Karpas-422 (cell line): Measurements from ENCODE around the gene MATN1. TPM values are rescaled to one million over a fixed set of nuclear protein-coding genes. Genes with fewer than 3 reads are reported as not detected.

Source experiments
- DNase-seq: peaks from one replicate; pipeline ENCODE4 v3.0.0-alpha.2; 2015
- H2AFZ ChIP-seq: fragments of 200-600 bp; sonication (generic); 2 replicates; pipeline ENCODE4 v1.6.1; 2014; ENCODE audit warnings: antibody characterized with exemption, low read length, mixed read lengths
- H3K27ac ChIP-seq: fragments of 200-600 bp; sonication (generic); 2 replicates; pipeline ENCODE4 v1.5.1; 2014; ENCODE audit warnings: mild to moderate bottlenecking, low read length, moderate library complexity
- H3K27me3 ChIP-seq: fragments of 200-600 bp; sonication (generic); 2 replicates; pipeline ENCODE4 v1.6.1; 2014; ENCODE audit warnings: low read length, mixed read lengths
- H3K36me3 ChIP-seq: fragments of 200-600 bp; sonication (generic); 2 replicates; pipeline ENCODE4 v1.6.1; 2014; ENCODE audit warnings: low read length, mixed read lengths; ENCODE audit not compliant: insufficient read depth
- H3K4me1 ChIP-seq: fragments of 200-600 bp; sonication (generic); 2 replicates; pipeline ENCODE4 v1.6.1; 2014; ENCODE audit warnings: mild to moderate bottlenecking, low read length, mixed read lengths
- H3K4me2 ChIP-seq: fragments of 200-600 bp; sonication (generic); 2 replicates; pipeline ENCODE4 v1.6.1; 2014; ENCODE audit warnings: low read length, low read depth, mild to moderate bottlenecking; ENCODE audit not compliant: poor library complexity, severe bottlenecking
- H3K4me3 ChIP-seq: fragments of 200-600 bp; sonication (generic); 2 replicates; pipeline ENCODE4 v1.5.1; 2014; ENCODE audit warnings: mild to moderate bottlenecking, antibody characterized with exemption, low read length, mixed read lengths
- H3K79me2 ChIP-seq: fragments of 200-600 bp; sonication (generic); 2 replicates; pipeline ENCODE4 v1.6.1; 2014; ENCODE audit warnings: mild to moderate bottlenecking, low read length, mixed read lengths
- H3K9ac ChIP-seq: fragments of 200-600 bp; sonication (generic); 2 replicates; pipeline ENCODE4 v1.6.0; 2014; ENCODE audit warnings: low read length
- H3K9me2 ChIP-seq: fragments of 200-600 bp; sonication (generic), shearing (Covaris generic); replicated peaks from 2 replicates; pipeline ENCODE4 v1.6.0; 2014; ENCODE audit warnings: mild to moderate bottlenecking, low read length, moderate library complexity; ENCODE audit not compliant: insufficient read depth
- H3K9me3 ChIP-seq: fragments of 300-700, 200-600 bp; sonication (generic); 2 replicates; pipeline ENCODE4 v1.6.1; 2014; ENCODE audit warnings: low read length, mixed read lengths
- H4K20me1 ChIP-seq: fragments of 200-600 bp; sonication (generic); 2 replicates; pipeline ENCODE4 v1.6.1; 2014; ENCODE audit warnings: mild to moderate bottlenecking, antibody characterized with exemption, low read length, low read depth; ENCODE audit not compliant: insufficient read depth
- total RNA-seq: library from RNA; depleted of rRNA; stranded (reverse); fragments of >200 nt; shearing (Covaris generic); gene quantifications from 2 replicates; pipeline ENCODE4 v1.2.3, GENCODE V29; 2014; ENCODE audit warnings: low replicate concordance

The MATN1 gene
- total RNA-seq, 1 experiment from 2014 or later = 0.19 TPM

DNA sequence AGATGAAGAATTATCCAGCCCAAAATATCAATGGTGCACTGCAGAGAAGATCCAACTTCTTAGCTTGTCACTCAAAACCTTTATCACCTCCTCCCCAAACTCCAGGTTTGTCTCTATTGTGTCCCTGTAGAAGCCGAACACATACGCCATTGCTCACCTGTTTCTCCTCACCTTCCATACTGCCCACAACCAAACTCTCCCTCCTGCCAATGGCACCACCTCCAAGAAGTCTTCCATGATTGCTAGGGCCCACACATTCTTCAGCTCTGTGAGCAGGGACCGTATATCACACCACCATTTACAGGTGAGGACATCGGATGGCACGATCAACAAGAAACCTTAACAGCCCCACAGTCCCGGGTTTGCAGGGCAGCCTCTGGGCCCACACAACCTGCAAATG is 31.9 kb upstream of the MATN1 start:
- Histone ChIP-seq H3K9ac (peak overlapping the region; percentile 85), H3K4me3 (peak overlapping the region; percentile 71; the same call in 1 of the 2 replicates), H2AFZ (no peak overlapping the region), H3K4me1 (peaks cover 95% of the 10 kb centered on the region), H3K36me3 (no peaks in the 10 kb centered on the region), H4K20me1 (peaks cover 14% of the 10 kb centered on the region; the same call in 1 of the 2 replicates), H3K27me3 (no peaks in the 10 kb centered on the region), H3K4me2 (peak overlapping the region; percentile 76), H3K79me2 (peaks cover 16% of the 10 kb centered on the region), H3K27ac (peak overlapping the region; percentile 99), H3K9me3 (no peaks in the 10 kb centered on the region), H3K9me2 (no peaks in the 10 kb centered on the region)
- DNase-seq = no peak

DNA sequence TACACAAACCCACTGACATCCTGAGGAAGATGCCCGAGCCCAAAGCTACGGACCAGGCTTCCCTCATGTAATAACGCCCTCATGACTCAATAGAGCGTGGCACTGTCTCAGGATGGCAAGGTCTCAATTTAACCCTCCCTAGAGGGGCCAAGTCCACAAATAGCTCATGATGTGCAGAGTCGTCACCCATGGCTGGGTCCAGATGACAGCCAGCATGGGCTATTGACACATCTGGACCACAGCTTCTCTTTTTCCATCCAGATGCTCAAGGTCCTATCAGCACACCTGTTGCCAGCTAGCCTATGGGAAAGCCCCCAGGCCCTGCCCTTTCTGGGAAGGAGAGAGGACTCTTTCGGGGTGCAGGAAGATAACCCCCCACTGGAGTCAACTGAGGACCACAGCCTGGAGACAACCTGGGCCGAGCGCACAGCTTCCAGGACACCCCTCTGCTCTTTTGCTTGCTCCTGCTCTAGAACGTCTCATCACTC is 31.3 kb upstream of the MATN1 start:
- Histone ChIP-seq H3K27ac (peak overlapping the region; percentile 99), H3K79me2 (peaks cover 16% of the 10 kb centered on the region), H3K36me3 (no peaks in the 10 kb centered on the region), H4K20me1 (peaks cover 14% of the 10 kb centered on the region; the same call in 1 of the 2 replicates), H3K9ac (peak overlapping the region; percentile 85), H3K9me3 (no peaks in the 10 kb centered on the region), H3K27me3 (no peaks in the 10 kb centered on the region), H3K9me2 (no peaks in the 10 kb centered on the region), H2AFZ (no peak overlapping the region), H3K4me1 (peaks cover 95% of the 10 kb centered on the region), H3K4me2 (peak overlapping the region; percentile 77), H3K4me3 (peak overlapping the region; percentile 71; the same call in 1 of the 2 replicates)
- DNase-seq = peak; percentile 98

GRCh38 chr1:30753660-30754123 is 30.3 kb upstream of the MATN1 start:
- Histone ChIP-seq H3K9me2 (no peaks in the 10 kb centered on the region), H3K4me2 (peak overlapping the region; percentile 77), H3K9me3 (no peaks in the 10 kb centered on the region), H3K4me3 (peak overlapping the region; percentile 34; the same call in 1 of the 2 replicates), H3K36me3 (no peaks in the 10 kb centered on the region), H3K27me3 (no peaks in the 10 kb centered on the region), H3K9ac (peak overlapping the region; percentile 55), H3K4me1 (peaks cover 95% of the 10 kb centered on the region), H2AFZ (no peak overlapping the region), H4K20me1 (peaks cover 14% of the 10 kb centered on the region; the same call in 1 of the 2 replicates), H3K79me2 (peaks cover 24% of the 10 kb centered on the region), H3K27ac (peak overlapping the region; percentile 99)
- peak; percentile 85 for DNase-seq

- H3K36me3 ChIP-seq = no peaks in the 10 kb centered on the region
- H3K9me2 ChIP-seq = no peaks in the 10 kb centered on the region
- H3K79me2 ChIP-seq = peaks cover 30% of the 10 kb centered on the region
- peak overlapping the region; percentile 34; the same call in 1 of the 2 replicates for H3K4me3 ChIP-seq
- no peaks in the 10 kb centered on the region for H3K9me3 ChIP-seq
- DNase-seq = no peak
- peaks cover 95% of the 10 kb centered on the region for H3K4me1 ChIP-seq
- H3K4me2 ChIP-seq = peak overlapping the region; percentile 77
- no peaks in the 10 kb centered on the region for H3K27me3 ChIP-seq
- peak overlapping the region; percentile 55 for H3K9ac ChIP-seq
- H4K20me1 ChIP-seq = peaks cover 14% of the 10 kb centered on the region; the same call in 1 of the 2 replicates
- peak overlapping the region; percentile 99 for H3K27ac ChIP-seq
- no peak overlapping the region for H2AFZ ChIP-seq
Observed at GRCh38 chr1:30753118-30753517, 29.7 kb upstream of the MATN1 start.

DNA sequence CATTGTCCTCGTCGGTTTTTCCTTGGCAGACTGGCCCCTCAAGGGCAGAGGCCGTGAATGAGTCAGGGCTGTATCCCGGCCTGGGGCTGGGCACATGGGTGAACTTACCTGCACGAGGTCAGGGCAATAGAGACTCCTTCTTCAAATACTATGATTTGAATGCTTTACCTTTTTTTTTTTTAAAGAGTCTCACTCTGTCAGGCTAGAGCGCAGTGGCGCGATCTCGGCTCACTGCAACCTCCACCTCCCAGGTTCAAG is 29.2 kb upstream of the MATN1 start:
- no peaks in the 10 kb centered on the region for H3K27me3 ChIP-seq
- peak overlapping the region; percentile 21 for H3K4me3 ChIP-seq
- no peak for DNase-seq
- peak overlapping the region; percentile 77 for H3K4me2 ChIP-seq
- H3K9me2 ChIP-seq = no peaks in the 10 kb centered on the region
- H3K4me1 ChIP-seq = peaks cover 96% of the 10 kb centered on the region
- H3K9me3 ChIP-seq = no peaks in the 10 kb centered on the region
- peaks cover 16% of the 10 kb centered on the region; the same call in 1 of the 2 replicates for H4K20me1 ChIP-seq
- peak overlapping the region; percentile 99 for H3K27ac ChIP-seq
- H3K9ac ChIP-seq = peak overlapping the region; percentile 73
- no peaks in the 10 kb centered on the region for H3K36me3 ChIP-seq
- no peak overlapping the region for H2AFZ ChIP-seq
- peaks cover 35% of the 10 kb centered on the region for H3K79me2 ChIP-seq

DNA sequence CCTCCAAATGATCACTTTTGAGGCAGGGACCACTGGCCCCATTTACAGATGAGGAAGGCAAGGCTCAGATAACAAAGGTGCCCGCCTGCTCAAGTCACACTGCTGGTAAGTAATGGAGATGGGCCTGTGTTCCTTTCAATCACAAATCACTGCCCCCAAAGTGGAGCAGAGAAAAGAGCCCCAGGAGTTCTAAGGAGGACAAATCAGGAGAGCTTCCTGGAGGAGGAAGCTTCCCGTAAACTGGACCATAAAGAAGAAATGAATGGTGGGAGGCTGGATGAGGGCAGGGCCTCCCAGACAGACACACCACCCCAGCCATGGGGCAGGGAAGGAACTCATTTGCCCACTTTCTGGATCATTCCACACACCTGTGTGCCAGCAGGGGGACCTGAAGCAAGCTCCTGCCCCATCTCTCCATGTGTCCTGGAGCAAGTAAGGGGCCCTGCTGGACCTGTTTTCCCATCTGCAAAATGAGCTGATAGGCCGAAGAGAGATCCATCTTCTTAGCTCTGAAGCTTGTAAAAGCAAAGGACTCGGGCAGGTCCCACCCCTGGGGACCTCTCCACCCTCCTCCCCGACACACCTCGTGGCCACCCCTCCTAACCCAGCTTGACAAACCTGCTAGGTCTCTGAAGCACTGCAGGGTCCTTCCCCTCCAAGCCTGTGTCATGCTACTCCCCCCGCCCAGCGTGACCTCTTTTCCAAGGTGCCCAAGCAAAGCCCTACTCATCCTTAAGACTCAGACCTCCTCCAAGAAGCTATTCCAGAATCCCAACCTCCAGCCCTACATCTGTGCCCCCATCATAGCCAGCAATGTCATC is 28.7 kb upstream of the MATN1 start:
- Histone ChIP-seq H3K9ac (peak overlapping the region; percentile 73), H3K27ac (peak overlapping the region; percentile 99), H4K20me1 (peaks cover 19% of the 10 kb centered on the region; the same call in 1 of the 2 replicates), H2AFZ (no peak overlapping the region), H3K36me3 (no peaks in the 10 kb centered on the region), H3K9me2 (no peaks in the 10 kb centered on the region), H3K9me3 (no peaks in the 10 kb centered on the region), H3K79me2 (peaks cover 38% of the 10 kb centered on the region), H3K4me2 (peak overlapping the region; percentile 77), H3K4me1 (peaks cover 100% of the 10 kb centered on the region), H3K4me3 (peak overlapping the region; percentile 21), H3K27me3 (no peaks in the 10 kb centered on the region)
- peak; percentile 79 for DNase-seq

DNA sequence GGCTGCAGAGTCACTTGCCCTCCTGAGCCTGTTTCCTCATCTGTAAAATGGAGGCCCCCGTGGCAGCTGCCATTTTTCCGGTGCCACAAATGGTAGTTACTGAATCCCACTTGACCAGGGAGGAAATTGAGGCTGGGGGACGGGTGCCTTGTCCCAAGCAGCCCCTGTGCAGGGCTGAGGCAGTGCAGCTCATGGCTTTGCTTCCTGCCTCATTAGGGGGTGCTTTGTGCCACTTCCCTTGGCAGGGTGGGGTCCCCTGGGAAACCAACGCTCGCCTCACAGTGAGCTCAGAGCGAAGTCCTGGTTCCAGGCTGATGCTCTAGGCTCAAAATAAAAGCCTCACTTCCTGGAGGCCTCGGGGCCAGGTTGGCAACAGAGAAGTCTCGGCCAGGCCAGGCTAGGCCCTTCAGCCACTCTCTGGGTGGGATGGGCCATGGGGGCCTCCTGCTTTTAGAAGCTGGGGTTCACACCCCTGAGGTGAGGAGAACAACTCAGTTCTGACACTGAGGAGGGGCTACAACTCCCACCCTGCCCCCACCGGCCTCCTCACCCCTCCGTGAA is 27.4 kb upstream of the MATN1 start:
- Histone ChIP-seq H3K9me3 (no peaks in the 10 kb centered on the region), H2AFZ (no peak overlapping the region), H3K4me2 (peak overlapping the region; percentile 77), H3K9me2 (no peaks in the 10 kb centered on the region), H3K79me2 (peaks cover 48% of the 10 kb centered on the region), H3K4me3 (peak overlapping the region; percentile 52; the same call in 1 of the 2 replicates), H3K36me3 (no peaks in the 10 kb centered on the region), H3K27ac (peak overlapping the region; percentile 99), H3K4me1 (peaks cover 100% of the 10 kb centered on the region), H4K20me1 (peaks cover 17% of the 10 kb centered on the region; the same call in 1 of the 2 replicates), H3K9ac (peak overlapping the region; percentile 73), H3K27me3 (no peaks in the 10 kb centered on the region)
- peak; percentile 97 for DNase-seq
